TTC549 (cell line): ENCODE data around the gene EYA4.
A peak's percentile ranks its signal among the peaks of the same experiment; 100 is the strongest.

ENCODE experiments used
- FAIRE-seq: peaks from 2 replicates; lab custom pipeline; 2012; peaks lifted over from hg19 to GRCh38; lab: Jason Lieb, UNC

The EYA4 gene

GRCh38 chr6:133456944-133457343, 215.8 kb downstream of the EYA4 start:
- FAIRE-seq, result no peak

GRCh38 chr6:133460101-133460500, 218.9 kb downstream of the EYA4 start:
- FAIRE-seq, result no peak

- FAIRE-seq, result no peak
Observed at GRCh38 chr6:133463790-133464189, 222.6 kb downstream of the EYA4 start.

GRCh38 chr6:133466680-133467079, 225.5 kb downstream of the EYA4 start:
- FAIRE-seq, result no peak

- no peak for FAIRE-seq
Observed at GRCh38 chr6:133467231-133467981, 226.2 kb downstream of the EYA4 start.

GRCh38 chr6:133467982-133468380, 226.8 kb downstream of the EYA4 start:
- FAIRE-seq, result no peak

- FAIRE-seq, result no peak
Observed at GRCh38 chr6:133468591-133468990, 227.4 kb downstream of the EYA4 start.

- FAIRE-seq, result no peak
Observed at GRCh38 chr6:133474516-133474915, 233.4 kb downstream of the EYA4 start.

GRCh38 chr6:133478673-133479072, 237.5 kb downstream of the EYA4 start:
- no peak for FAIRE-seq

GRCh38 chr6:133487174-133487573, 246.0 kb downstream of the EYA4 start:
- FAIRE-seq, result no peak

GRCh38 chr6:133495205-133495903, 254.2 kb downstream of the EYA4 start:
- peak; percentile 83 for FAIRE-seq

- no peak for FAIRE-seq
Observed at GRCh38 chr6:133499662-133500061, 258.5 kb downstream of the EYA4 start.

- no peak for FAIRE-seq
Observed at GRCh38 chr6:133501675-133502270, 260.6 kb downstream of the EYA4 start.

GRCh38 chr6:133502441-133503335, 261.5 kb downstream of the EYA4 start:
- no peak for FAIRE-seq

GRCh38 chr6:133503336-133503729, 262.2 kb downstream of the EYA4 start:
- FAIRE-seq, result no peak

GRCh38 chr6:133504158-133504557, 263.0 kb downstream of the EYA4 start:
- FAIRE-seq, result no peak

GRCh38 chr6:133504761-133505160, 263.6 kb downstream of the EYA4 start:
- FAIRE-seq, result no peak

GRCh38 chr6:133505681-133506080, 264.5 kb downstream of the EYA4 start:
- FAIRE-seq, result no peak

- FAIRE-seq, result peak; percentile 11
Observed at GRCh38 chr6:133512410-133513016, 271.4 kb downstream of the EYA4 start.

- no peak for FAIRE-seq
Observed at GRCh38 chr6:133523816-133524215, 282.7 kb downstream of the EYA4 start.

- FAIRE-seq, result no peak
Observed at GRCh38 chr6:133526436-133526835, 285.3 kb downstream of the EYA4 start.

GRCh38 chr6:133528566-133528965, 287.4 kb downstream of the EYA4 start:
- FAIRE-seq, result no peak
